ENCODE data around the gene IL1F10.

Gene IL1F10

DNA sequence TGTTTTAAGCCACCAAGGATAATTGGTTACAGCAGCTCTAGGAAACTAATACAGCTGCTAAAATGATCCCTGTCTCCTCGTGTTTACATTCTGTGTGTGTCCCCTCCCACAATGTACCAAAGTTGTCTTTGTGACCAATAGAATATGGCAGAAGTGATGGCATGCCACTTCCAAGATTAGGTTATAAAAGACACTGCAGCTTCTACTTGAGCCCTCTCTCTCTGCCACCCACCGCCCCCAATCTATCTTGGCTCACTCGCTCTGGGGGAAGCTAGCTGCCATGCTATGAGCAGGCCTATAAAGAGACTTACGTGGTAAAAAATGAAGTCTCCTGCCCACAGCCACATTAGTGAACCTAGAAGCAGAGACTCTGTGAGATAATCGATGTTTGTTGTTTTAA is 3.5 kb upstream of the IL1F10 start:
- no peak for TF ChIP-seq CTCF (IDR thresholded peaks at IDR 0.05; ENCODE audit: low read depth, low read length)

DNA sequence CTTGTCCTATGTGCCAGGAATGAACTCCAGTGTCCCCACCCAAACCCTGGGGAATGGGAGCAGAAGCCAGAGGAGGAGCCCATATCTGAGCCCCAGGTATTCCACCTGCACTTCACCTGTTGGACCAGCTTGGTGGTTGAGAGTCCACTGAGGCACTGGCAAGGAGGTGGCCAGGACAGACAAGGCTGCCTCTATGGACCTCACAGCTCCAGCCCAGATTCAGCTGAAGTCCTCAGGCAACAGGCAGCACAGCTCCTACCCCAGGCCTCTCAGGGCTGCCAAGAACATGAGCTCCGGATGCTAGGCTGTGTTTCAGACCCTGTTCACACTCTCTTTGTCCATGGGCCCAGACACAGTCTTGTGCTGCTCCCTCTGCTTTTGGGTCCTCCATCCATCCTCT is 2.9 kb upstream of the IL1F10 start:
- no peak for DNase-seq (ENCODE audit: extremely low read depth, low read depth)
- TF ChIP-seq CTCF (IDR thresholded peaks at IDR 0.05; ENCODE audit: low read depth, low read length): no peak

More for the DNA sequence above, 3.5 kb upstream of the IL1F10 start:
- no peak for DNase-seq (ENCODE audit: extremely low read depth, low read depth)

GRCh38 chr2:113068249-113068648 is 479 bp downstream of the IL1F10 start:
- TF ChIP-seq CTCF (IDR thresholded peaks at IDR 0.05; ENCODE audit: low read depth, low read length): no peak

DNA sequence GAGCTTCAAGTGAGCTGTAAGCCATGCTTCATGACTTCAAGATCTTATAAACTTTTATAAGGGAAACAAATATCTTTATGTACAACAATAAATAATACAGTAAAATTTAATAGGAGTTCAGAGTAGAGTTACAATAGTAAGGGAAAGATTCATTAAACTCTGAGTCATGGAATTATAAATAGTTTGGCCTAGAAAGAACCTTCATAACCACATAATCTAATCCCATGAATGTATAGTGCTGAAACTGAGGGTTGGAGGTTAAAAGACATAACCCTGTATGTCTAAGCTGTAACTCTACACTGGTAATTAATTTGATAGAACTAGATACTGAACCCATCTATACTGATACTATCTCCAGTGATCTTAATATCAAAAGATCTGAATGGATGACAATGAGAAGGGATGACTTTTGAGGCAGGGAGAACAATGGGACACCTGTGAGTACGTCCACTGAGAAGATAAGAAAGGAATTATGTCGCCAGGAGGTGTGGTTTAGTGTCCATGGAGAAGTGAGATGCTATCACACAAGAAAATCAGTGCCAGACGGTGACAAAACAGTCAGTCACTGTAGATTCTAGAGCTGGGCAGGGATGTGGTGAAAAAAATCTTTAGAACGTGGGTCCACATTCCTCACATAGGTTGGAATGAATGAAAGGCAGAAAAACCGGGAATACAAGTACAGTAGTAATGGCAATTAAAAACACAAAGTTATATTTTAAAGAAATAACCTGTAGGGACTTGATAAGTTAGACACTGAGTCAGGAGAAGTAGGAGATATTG is 1.1 kb downstream of the IL1F10 start:
- no peak for DNase-seq (ENCODE audit: extremely low read depth, low read depth)
- no peak for TF ChIP-seq CTCF (IDR thresholded peaks at IDR 0.05; ENCODE audit: low read depth, low read length)

More at GRCh38 chr2:113068249-113068648, 479 bp downstream of the IL1F10 start:
- DNase-seq (ENCODE audit: extremely low read depth, low read depth): no peak

DNA sequence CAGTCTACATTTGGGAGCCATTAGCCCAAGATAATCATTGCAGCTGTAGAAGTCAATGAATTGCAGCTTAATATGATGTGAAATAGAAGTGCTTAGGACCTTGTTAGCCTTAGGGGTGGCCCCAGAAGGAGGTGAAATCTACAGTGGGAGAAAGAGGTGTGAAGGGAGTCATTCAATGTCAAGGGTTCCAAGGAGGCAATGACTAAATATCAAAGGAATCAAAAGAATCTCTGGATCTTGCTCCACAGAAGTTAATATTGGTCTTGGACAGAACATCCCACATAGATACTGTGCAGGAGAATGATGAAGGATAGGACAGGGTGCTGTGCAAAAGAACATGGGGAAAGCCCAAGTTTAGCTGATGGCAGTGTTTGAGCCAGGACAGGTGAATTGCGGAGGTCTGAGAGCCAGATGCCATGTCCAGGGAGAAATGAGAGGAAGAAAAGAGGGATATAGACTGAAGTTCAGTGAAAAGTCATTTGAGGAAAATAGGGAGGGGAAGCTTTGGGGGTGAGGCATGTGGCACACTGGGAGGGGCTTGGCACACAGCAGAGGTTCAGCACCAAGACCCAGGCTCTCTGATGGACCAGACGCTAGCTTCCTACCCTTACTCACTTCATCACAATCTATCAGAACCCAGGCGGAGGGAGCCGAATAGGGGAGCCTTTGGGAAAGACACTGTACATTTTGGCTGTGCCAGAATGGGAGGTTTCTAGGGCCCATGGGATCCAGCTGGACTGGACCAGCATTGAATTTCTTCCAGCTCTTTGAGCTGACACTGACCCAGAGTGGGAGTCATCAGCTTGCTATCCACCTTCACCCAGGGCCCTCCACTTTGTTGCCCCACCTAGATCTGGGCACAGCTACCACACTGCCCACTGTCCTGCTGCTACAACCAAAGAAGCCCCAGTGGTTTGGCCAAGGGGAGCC is 2.2 kb downstream of the IL1F10 start:
- no peak for TF ChIP-seq CTCF (IDR thresholded peaks at IDR 0.05; ENCODE audit: low read depth, low read length)
- no peak for DNase-seq (ENCODE audit: extremely low read depth, low read depth)

DNA sequence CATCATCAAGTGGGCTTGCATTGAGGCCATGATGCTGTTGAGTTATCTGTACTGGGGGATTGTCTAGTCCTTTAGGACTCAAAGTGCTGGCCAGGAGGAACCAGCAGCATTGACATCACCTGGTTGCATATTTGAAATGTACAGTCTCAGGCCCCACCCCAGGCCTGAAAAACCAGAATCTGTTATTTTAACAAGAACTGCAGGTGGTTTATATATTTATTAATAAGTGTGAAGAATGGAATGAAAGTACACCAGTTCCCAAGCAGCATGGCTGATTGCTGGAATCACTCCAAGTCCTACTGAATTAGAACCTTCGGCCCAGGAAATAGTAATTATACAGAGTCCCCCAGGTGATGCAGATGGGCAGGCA is 2.8 kb downstream of the IL1F10 start:
- TF ChIP-seq CTCF (IDR thresholded peaks at IDR 0.05; ENCODE audit: low read depth, low read length): no peak
- no peak for DNase-seq (ENCODE audit: extremely low read depth, low read depth)

- TF ChIP-seq CTCF (IDR thresholded peaks at IDR 0.05; ENCODE audit: low read depth, low read length): no peak
- no peak for DNase-seq (ENCODE audit: extremely low read depth, low read depth)
Measured at GRCh38 chr2:113072584-113072983, 4.8 kb downstream of the IL1F10 start.

All from AG09319 (cell line).